ENCODE results near the gene C2CD2. TPM values are rescaled to one million over a fixed set of nuclear protein-coding genes. Genes with fewer than 3 reads are reported as not detected.
A peak's percentile ranks its signal among the peaks of the same experiment; 100 is the strongest.
"Not testable (repeated sequence)": the region's sequence is repeated elsewhere in the genome, so short reads cannot be mapped to it uniquely, and the experiment has no call there.

C2CD2 gene
- total RNA-seq, 6 experiments from 2014 or later: 14.4 to 19.9 (median 17.2) TPM

DNA sequence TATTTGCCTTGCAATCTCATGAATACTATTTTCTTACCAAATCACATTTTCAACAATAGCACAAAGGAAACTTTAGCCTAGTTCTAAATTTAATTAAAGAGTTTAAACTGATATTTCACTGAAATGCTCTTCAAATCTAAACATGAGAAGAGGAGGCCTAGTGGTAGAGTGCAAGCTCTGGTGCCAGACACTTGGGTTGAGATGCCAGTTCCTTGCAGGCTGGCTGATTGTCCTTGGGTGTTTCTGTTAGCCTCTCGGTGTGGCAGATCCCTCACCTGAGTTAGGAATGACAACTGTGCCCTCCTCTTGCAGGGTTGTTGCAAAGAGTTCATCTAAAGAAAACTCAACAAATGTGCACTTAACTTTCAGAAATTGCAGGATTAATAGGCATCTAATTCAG is 43.8 kb upstream of the C2CD2 start:
- TF ChIP-seq CTCF (IDR thresholded peaks at IDR 0.05): no peak
- no peak overlapping the region for H3K27ac Mint-ChIP-seq
- no peak for DNase-seq
- H3K4me1 Mint-ChIP-seq (ENCODE audit: low read depth): peaks cover 52% of the 10 kb centered on the region
- H3K9me3 Mint-ChIP-seq: peaks cover 20% of the 10 kb centered on the region
- peaks cover 72% of the 10 kb centered on the region for H3K36me3 Mint-ChIP-seq (ENCODE audit: low read depth)
- H3K4me3 Mint-ChIP-seq: no peak overlapping the region
- peaks cover 5% of the 10 kb centered on the region for H3K27me3 Mint-ChIP-seq (ENCODE audit: insufficient read depth)

- Mint-ChIP-seq H3K4me1 (ENCODE audit: low read depth) (peaks cover 39% of the 10 kb centered on the region), H3K27ac (no peak overlapping the region), H3K4me3 (no peak overlapping the region), H3K27me3 (ENCODE audit: insufficient read depth) (peaks cover 2% of the 10 kb centered on the region; the same call in 1 of the 2 replicates), H3K9me3 (peaks cover 20% of the 10 kb centered on the region), H3K36me3 (ENCODE audit: low read depth) (peaks cover 80% of the 10 kb centered on the region)
- DNase-seq: no peak
- no peak for TF ChIP-seq CTCF (IDR thresholded peaks at IDR 0.05)
These were observed 41.8 kb upstream of the C2CD2 start for GRCh38 chr21:41995577-41995976.

GRCh38 chr21:41994613-41995012 is 40.8 kb upstream of the C2CD2 start:
- not testable (repeated sequence) for DNase-seq; H3K4me3 Mint-ChIP-seq; H3K27ac Mint-ChIP-seq; H3K27me3 Mint-ChIP-seq (ENCODE audit: insufficient read depth)
- H3K4me1 Mint-ChIP-seq (ENCODE audit: low read depth): peaks cover 39% of the 10 kb centered on the region
- H3K9me3 Mint-ChIP-seq: peaks cover 20% of the 10 kb centered on the region
- H3K36me3 Mint-ChIP-seq (ENCODE audit: low read depth): peaks cover 77% of the 10 kb centered on the region

DNA sequence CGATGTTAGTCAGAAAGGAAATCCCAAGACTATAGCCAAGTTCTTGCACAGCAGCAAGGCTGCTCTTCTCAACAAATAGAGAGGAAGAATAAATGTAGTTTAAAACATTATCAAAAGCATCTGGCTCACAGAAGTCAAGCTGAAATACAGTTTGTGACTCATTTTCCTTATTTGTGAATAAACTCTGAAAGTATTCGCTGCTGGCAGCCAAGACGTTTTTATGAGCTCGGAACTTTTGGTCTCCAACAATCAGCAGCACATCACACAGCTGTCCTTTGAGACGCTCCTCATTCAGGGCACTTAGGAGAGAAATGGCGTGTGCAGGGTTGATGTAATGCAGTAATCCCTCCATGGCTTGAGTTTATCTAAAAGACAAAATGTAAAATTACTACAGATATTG is 39.9 kb upstream of the C2CD2 start:
- peak overlapping the region; percentile 43 for H3K4me3 Mint-ChIP-seq
- H3K27ac Mint-ChIP-seq: peak overlapping the region; percentile 78
- peaks cover 35% of the 10 kb centered on the region for H3K4me1 Mint-ChIP-seq (ENCODE audit: low read depth)
- H3K9me3 Mint-ChIP-seq: peaks cover 20% of the 10 kb centered on the region
- peak; percentile 83 for DNase-seq
- H3K36me3 Mint-ChIP-seq (ENCODE audit: low read depth): peaks cover 71% of the 10 kb centered on the region
- peaks cover 2% of the 10 kb centered on the region; the same call in 1 of the 2 replicates for H3K27me3 Mint-ChIP-seq (ENCODE audit: insufficient read depth)
- TF ChIP-seq CTCF (IDR thresholded peaks at IDR 0.05): no peak

- peaks cover 64% of the 10 kb centered on the region for H3K36me3 Mint-ChIP-seq (ENCODE audit: low read depth)
These were observed 38.8 kb upstream of the C2CD2 start for GRCh38 chr21:41992576-41992975.

DNA sequence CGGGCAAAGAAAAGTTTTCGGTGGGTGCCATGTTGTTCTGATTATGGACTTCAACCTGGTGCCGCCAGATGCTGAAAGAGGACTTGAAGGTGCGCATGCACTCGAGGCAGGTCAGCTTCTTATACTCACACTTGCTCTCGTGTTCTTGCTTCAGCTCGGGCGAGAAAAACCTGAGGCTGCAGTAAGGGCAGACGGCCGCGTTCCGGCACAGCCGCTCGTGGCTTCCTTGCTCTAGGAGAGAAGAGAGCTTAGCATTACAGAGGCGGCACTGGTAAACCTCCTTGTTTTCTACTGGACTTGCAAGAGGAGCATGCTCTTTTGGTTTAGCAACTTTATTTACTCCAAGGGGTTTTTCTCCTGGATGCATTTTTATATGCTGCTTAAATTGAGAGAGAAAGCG is 37.8 kb upstream of the C2CD2 start:
- TF ChIP-seq CTCF (IDR thresholded peaks at IDR 0.05): no peak
- no peak overlapping the region for H3K4me3 Mint-ChIP-seq
- peaks cover 32% of the 10 kb centered on the region for H3K4me1 Mint-ChIP-seq (ENCODE audit: low read depth)
- H3K9me3 Mint-ChIP-seq: peaks cover 16% of the 10 kb centered on the region
- peaks cover 2% of the 10 kb centered on the region; the same call in 1 of the 2 replicates for H3K27me3 Mint-ChIP-seq (ENCODE audit: insufficient read depth)
- no peak for DNase-seq
- H3K36me3 Mint-ChIP-seq (ENCODE audit: low read depth): peaks cover 57% of the 10 kb centered on the region
- H3K27ac Mint-ChIP-seq: no peak overlapping the region

More at GRCh38 chr21:41992576-41992975, 38.8 kb upstream of the C2CD2 start:
- Mint-ChIP-seq H3K9me3 (peaks cover 20% of the 10 kb centered on the region), H3K4me3 (no peak overlapping the region), H3K27ac (no peak overlapping the region; the same call in 1 of the 2 replicates), H3K27me3 (ENCODE audit: insufficient read depth) (peaks cover 2% of the 10 kb centered on the region; the same call in 1 of the 2 replicates), H3K4me1 (ENCODE audit: low read depth) (peaks cover 32% of the 10 kb centered on the region)
- DNase-seq: no peak
- no peak for TF ChIP-seq CTCF (IDR thresholded peaks at IDR 0.05)

Data from HFFc6 (cell line).